ENCODE data around the gene MME.

- TF ChIP-seq CTCF (IDR thresholded peaks at IDR 0.05; ENCODE audit: low read depth, low read length, poor library complexity, severe bottlenecking) (no peak), EZH2phosphoT487 (IDR thresholded peaks at IDR 0.05; ENCODE audit: borderline replicate concordance, low read length) (no peak)
These were observed 4.9 kb upstream of the MME start for GRCh38 chr3:155075200-155075599.

All from DOHH2 (cell line).